Measurements from ENCODE around the gene DLG2.
"Not testable (repeated sequence)": the region's sequence is repeated elsewhere in the genome, so short reads cannot be mapped to it uniquely, and the experiment has no call there.

Gene DLG2

DNA sequence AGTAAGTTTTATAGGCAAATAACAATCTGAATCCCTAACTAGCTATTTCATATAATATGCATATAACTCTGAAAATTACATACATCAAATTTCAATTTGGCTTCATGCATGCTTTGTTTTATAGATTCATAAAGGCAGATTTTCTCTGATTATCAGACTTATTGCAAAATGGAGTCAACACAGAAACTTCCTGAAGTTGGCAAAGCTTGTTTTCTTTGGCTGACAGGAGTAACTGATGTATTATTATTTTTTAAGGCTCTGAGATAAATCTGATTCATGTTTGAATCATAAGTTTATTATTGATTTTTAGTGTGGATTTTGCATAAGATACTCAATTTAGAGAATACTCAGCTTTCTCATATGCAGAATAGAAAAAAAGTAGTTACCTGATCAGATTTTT lies 1984.6 kb downstream of the DLG2 start:
- no peak for DNase-seq

DNA sequence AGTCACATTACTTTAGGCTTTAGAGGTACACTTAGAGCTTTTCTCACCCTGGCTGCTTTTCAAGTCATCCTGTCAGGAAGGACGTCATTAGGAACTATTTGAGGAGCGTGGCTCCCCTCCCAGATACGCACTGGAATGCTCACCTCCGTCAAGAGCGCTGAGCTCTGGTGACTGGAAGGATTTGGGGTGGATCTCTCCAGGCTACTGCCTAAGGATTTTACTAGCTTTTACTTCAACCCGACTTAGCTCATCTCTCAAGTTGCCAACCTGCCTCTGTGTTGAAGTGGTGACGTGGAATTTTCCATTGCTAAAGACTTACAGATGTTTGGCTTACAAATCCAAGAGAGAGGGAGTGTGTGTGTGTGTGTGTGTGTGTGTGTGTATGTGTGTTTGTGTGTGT lies 1985.6 kb downstream of the DLG2 start:
- no peak for DNase-seq

DNA sequence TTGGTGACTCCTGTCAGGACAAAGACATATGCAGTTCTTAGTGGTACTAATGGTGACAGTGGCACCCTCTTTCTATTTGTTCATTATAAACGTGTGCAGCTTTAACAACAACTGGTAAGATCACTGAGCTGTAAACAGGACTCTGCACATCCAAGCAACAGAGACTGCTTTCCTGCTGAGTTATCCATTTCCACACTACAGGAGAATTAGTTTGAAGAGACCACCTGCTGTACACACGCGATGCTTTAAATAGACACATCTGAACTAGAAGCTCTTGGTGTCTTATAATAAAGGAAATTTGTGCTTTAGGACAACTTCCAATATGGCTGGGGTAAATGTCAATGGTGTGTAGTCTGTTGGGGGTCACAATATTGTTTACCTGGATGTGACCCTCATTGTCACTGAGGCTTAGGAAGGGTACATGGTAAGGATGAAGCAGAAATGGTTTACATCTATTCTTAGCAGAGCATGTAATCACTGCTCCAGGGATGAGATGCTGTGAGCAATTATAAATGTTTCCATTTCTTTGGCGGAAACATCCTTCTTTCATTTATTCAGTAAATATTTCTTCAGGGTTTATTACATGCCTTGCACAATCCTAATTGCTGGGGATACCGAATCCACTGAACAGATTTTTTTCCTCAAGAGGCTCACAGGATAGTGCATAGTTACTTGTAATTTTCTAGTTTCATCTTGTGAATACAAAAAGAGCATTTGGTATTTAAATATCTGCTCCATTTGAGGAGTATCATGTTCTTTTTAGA lies 1987.0 kb downstream of the DLG2 start:
- DNase-seq, result no peak

DNA sequence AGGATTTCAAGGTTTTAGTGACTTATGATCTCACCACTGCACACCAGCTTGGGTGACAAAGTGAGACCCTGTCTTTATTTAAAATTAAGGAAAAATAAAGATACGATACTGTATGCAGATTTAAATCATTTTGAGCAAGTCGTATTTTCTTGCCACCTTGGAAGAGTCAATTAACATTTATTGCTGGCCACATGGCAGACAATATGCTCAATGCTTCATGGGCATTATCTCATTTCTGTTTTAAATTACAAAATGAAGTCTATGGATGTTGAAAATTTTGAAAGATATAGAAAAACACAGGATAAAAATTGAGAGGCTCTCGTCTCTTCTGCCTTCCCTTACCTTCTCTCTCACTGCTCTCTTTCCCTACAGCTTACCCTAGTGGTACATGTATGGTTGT lies 1992.0 kb downstream of the DLG2 start:
- no peak for DNase-seq

DNA sequence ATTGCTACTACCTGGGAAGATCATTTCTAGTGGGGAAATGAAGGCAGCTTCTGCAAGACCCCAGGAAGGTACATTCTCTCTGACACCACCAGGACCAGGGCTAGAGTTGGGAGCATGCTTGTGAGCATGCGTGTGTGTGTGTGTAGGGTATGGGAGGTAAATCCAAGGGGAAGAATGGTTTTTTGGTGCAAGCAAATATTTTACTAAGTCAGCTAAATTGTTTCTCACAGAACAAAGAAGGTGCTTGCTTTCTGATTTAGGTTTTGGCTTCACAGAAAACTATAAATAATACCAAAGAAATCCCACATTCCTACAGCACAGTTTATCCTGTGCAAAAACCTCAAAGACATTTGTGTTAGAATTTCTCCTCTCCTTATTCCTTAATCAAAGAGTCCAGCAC lies 1996.9 kb downstream of the DLG2 start:
- DNase-seq, result no peak

DNA sequence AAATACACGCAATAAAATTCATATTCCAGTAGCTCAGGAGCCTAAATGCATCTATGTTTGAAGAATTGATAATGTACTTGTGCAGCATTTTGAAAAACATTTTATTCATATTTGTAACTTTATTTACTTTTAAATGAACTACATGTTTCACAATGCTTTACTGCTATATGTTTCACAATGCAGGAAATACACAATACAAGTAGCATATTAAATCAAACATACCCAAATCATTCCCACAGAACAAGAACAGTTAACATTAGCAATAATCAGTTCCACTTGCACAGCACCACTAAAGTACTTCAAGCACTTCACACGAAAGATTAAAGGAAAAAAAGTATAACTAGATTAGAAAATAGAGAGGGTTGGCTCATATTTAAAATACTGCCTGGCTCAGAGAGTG lies 1997.4 kb downstream of the DLG2 start:
- no peak for DNase-seq

DNA sequence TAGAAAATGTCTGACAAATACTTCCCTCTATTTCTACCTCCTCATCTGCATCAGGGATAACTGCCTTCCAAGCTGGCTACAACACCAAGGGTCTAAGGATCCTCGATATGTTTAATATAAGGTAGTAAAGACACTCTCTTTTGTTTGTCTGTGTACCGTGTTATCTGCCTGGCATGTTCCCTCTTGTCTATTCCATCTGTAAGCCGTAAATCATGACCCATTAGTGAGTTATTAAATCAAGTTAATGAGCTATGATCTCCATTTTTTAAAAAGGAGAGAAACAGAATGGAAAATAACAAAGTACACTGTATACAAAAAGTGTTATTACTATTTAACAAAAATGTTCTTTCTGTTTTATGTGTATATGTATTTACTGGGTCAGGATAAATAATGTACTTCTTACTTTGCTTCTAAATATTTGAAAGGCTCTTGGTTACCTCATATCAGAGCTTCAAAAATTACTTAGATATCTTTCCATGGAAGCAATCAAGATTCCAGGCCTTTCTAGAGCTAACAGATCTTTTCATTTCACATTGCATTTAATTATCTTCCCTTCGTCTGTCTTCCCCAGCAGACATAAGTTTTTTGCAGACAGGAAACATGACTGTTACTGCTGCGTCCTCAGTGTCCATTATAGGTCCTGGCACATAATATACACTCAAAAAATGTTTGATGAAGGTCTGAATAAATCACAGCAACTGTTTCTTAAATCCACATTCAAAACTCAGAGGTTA lies 1998.4 kb downstream of the DLG2 start:
- DNase-seq, result no peak

DNA sequence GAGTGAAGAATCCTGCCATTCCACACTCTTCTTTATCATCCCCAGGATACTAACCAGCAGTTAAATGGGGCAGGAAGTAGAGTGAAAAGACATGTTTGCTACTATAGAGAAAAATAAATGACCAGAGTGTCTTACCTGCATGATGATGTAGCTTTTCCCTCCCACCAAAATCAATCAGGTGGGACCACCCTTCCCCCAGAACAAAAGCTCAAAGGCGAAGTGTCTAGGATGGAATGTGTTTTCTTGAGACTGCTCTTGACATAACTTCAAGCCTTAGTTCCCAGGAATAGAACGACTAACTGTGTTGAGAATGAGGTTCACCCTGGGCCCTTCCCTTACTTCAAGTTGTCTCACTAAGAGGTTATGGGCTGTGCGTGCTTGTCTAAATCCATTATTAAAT lies 2001.8 kb downstream of the DLG2 start:
- no peak for DNase-seq

DNA sequence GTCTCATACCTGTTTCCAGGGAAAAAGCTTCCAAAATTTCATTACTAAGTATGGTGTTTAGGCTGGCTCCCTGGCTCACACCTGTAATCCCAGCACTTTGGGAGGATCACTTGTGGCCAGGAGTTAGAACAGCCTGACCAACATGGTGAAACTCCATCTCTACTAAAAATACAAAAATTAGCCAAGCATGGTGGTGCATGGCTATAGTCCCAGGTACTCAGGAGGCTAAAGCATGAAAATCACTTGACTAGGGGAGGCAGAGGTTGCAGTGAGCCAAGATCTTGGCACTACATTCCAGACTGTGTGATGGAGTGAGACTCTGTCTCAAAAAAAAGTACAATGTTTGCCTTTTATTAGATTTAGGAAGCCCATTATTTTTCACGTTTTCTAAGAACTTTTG lies 2009.5 kb downstream of the DLG2 start:
- DNase-seq, result no peak

DNA sequence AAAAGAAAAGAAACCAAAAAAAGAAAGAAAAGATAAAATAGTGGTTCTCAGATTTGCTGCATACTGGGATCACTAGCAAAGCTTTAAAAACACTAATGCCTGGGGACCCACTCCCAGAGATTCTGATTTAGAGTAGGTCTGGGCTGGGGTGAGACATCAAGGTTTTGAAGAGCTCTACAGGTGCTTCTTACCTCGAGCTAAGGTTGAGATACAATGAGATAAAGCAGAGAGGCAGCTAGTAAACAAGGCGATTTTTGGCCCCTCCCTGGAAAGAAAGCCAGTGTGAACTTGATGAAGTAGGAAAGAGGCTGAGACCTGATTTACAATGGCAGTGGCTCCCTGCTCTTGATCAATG lies 2013.4 kb downstream of the DLG2 start:
- no peak for DNase-seq

DNA sequence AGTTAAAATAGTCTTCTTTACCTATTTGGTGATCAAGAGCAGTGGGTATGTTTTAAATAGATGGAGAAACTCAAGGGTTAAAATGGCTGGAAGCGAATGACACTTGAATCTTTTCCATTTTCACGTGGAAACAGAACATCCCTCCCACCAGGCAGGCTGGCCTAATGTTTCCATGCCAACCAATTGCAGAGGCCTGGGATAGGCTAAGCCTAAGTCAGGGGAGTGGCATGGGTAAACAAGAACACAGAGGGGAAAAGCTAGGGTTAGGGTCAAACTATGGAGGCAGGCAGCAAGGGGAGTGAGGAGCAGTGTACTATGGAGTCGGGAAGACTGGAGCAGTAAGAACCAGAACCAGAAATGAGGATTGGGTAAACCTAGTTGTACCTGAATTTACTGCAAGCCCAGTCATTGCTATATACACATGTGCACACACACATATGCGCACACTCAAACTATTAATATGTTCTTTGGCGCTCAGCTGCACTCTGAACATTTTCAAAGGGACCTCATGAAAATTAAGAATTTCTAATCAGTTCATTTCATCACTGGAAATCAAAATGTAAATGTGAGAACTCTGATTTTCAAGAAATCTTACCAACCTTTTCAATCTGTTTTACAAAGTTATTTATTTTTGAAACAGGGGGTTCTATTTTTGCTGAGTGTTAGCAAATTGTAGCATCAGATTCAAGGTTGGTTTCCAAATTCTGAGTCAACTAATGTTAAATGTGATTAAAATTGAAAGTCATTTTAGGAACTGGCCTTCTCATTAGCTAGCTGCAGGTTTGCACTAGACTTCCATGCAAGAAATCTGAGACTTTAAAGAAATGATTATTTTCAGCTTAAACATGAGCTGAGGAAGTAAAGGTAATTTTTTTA lies 2014.0 kb downstream of the DLG2 start:
- DNase-seq, result no peak

DNA sequence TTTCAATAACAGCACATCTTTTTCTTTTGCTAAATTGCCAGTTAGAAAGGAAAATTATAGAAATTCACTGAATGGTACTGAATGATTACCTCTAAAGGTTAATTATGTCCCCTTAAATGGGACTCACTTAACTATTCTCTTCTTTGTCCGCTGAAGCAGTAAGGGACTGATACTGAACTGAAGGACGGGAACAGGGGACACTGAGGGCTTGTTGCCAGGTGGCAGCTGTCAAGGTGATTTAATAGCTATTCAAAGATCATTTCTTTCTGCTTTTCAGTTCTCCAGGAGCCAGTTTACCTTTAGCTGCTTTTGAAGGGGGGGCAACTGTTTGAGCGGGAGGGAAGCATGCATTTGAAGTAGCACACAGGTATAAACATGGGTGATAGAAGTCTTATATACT lies 2015.5 kb downstream of the DLG2 start:
- DNase-seq, result no peak

DNA sequence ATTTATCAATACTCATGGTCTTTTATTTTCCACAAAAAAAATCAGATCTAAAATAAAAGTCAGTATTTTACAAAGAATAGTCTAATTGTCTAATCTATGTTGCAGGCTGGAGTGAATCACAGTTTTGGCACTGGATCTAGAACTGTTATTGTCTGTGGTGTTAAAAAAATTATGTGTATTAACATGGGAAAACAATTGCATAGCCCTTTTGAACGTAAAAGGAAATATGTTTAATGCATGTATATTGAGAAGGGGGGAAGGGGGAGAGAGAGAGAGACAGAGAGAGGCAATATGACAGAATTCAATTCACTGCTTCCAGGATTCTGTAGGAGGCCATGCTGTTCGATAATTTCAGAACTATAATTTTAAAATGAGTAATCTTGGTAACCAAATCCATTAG lies 2016.1 kb downstream of the DLG2 start:
- no peak for DNase-seq

DNA sequence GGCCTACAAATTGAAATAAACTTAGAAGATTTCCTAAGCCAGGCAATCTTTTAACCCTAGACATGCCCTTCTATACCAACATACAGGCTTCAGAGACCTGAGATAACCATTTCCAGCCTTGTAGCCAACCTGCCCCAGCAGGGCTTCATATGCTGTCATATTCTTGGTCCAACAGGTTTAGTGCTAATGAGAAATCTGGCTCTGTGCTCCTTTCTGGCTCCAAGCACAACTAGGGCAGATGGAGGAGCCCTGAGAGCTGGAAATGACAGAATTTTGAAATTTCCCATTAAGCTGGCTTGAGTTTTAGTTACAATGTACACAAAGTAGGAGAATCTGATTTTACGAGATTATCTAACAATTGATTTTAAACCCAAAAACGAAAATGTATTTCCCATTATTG lies 2018.0 kb downstream of the DLG2 start:
- DNase-seq, result no peak

DNA sequence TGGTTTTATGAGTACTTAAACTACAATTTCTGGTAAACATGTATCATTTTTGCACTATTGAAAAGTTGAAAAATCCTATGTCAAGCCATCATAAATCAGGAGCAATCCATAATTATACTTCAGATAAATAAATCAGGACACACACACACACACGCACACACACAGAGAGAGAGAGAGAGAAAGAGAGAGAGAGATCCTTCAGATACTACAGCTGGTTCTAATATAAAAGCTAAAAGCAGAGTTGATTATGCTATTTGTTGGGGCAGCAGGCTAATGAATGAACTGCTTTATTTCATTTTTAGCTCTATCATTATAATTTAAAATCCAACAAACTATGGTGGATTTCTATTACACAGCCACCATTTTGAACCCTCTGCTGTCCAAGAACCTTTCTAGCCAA lies 2018.6 kb downstream of the DLG2 start:
- no peak for DNase-seq

DNA sequence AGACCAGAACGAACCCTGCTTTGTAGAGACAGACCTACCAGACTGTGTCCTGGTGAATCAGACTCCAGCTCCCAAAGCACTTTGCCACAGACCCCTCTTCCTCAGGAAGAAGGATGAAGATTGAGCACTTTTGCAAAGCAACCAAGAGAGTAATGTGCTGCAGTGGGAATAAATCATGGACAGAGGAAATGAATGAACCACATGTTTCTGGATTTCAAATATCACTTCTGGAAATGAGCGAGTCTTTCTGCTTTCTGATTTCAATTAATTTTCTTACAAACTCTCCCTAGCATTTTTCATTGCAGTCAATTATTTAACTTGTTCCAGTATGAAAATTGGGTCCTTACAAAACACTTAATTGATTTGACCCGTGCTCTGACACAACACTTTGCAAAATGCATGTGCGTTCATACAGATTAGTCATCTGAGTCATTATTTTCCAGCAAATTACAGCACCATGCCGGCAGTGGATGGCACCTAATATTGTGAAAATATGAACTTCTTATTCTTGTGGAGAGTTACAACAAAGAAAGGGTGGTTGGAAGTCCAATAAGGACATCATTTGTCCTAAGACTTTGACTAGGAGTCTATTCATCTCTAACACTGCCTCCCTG lies 2025.1 kb downstream of the DLG2 start:
- DNase-seq, result no peak

DNA sequence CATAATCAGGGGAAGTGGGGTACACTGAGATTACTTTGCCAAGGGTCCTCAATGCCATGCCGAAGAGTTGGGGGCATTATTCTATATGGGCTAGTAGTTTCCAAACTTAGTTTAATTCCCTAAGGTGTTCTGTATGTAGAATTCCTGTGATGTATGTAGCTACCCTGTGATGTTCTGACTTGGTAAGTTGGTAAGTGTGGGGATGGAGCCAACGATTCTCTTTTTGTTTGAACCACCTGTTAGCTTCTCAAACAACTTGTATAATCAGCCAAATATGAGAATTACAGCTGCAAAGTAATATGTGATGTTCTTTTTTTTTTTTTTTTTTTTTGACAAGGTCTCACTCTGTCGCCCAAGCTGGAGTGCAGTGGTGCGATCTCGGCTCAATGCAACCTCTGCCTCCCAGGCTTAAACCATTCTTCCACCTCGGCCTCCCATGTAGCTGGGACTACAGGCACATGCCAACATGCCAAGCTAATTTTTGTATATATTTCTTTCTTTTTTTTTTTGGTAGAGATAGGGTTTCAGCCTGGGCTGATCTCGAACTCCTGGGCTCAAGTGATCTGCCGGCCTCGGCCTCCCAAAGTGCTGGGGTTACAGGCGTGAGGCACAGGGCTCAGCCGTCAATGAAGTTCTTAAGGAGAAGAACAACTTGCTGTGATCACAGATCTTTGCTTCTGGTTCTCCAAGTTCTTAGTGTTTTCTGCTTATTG lies 2025.8 kb downstream of the DLG2 start:
- no peak for DNase-seq

DNA sequence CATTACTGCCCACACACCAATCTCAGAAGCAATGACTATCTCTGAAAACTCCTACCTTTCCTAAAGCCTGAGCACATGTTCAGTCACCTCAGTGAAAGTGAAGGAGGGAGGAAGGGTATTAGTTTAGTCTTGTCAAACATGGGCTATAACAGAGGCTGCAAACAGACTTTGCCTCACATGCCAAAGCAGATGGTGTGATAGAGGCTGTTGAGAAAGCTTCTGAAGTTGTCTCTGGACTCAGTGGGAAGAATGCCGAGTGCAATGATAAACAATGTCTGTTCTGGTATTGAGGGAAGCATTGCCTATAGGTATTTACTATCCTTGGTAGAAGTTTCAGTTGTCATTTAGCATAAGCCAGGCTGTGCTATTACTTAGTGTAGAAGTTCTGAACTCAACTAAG lies 2026.5 kb downstream of the DLG2 start:
- DNase-seq, result no peak

DNA sequence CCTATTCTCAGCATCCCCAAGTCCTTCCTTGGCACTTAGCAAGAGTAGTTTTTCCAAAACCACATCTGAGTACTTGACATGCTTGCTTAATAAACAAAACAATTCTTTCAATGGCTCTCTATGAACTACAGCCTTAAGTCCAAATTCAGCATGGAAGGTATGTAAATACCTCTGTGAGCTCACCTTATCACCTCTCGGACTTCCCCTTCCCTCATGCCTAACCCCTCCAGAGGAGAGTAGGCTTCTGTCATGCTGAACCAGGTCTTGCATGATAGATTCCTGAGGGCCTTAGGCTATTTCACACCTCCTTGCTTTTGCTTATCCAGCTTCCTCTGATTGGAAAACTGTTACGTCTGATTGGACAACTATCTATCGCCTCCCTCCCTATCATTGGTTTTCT lies 2028.1 kb downstream of the DLG2 start:
- no peak for DNase-seq

DNA sequence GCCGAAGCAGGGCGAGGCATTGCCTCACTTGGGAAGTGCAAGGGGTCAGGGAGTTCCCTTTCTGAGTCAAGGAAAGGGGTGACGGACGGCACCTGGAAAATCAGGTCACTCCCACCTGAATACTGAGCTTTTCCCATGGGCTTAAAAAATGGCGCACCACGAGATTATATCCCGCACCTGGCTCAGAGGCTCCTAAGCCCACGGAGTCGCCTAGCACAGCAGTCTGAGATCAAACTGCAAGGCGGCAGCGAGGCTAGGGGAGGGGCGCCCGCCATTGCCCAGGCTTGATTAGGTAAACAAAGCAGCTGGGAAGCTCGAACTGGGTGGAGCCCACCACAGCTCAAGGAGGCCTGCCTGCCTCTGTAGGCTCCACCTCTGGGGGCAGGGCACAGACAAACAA lies 2039.3 kb downstream of the DLG2 start:
- DNase-seq, result not testable (repeated sequence)

DNA sequence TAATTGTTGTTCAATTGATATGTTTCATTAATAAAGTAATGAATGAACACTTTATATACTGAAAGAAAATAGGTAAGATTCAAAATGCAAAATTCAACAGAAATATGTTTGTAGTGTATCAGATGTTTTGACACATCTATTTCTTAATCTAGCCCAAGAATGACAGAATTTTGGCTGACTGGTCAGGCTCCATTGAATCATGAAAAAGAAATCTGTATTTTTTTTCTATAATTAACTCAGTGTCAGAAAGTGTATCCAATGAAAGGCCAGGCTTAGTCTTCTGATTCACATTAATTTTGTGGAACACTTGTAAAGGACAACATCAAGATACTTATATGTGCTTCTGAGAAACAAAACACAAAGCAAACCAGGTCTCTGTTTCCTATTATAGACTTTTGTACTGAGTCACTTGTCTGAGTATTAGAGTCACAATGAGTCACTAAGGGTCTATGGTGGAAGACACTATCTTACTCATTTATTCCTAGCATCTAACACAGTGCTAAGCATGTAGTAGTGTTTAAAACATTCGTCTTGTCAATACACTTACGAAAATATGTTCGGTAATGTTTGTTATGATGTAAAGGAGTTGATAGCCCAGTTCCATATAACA lies 2043.3 kb downstream of the DLG2 start:
- no peak for DNase-seq

DNA sequence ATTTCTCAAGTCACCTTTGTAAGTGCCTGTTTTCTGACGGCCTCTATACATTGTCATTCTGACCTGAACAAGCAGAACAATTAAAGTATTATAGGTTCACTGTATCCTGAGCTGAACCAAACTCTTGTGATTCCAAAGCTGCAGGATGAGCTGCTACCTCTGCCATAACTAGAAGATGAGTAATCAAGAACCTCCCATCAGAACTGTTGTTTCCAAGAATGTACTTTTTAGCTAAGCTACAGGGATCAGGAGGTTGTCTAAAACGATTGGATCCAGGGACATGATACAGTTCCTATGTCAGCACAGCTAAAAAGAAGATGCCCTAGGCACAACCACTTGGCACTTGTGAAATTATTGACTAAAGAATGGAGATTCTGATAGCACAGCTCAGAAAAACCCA lies 2052.6 kb downstream of the DLG2 start:
- no peak for DNase-seq
